NCI-H2196 treated with DMSO at 0.1 percent for 48 hours (cell line): ENCODE data around the gene SLC2A14.

Experiments
- DNase-seq: peaks from one replicate; lab custom pipeline; 2025; ENCODE audit not compliant: unreplicated experiment; lab: John Stamatoyannopoulos, UW

The SLC2A14 gene

DNA sequence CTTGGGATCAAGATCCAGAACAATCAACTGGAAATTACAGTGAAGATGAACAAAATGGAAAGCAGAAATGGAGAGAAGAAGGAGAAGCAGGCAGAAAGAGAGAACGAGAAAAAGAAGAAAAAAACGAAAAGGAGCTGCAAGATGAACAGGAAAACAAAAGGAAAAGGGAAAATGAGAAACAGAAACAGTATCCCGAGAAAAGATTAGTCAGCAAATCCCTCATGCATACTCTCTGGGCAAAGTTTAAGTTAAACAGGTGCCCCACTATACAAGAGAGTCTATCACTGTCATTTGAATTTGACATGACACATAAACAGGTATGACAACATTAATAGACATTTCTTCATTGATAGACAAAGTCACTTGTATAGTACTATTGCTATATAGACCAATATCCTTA lies 102.7 kb downstream of the SLC2A14 start:
- DNase-seq = no peak
